HG02623 (cell line): ENCODE data around the gene ARL15.

Experiments used
- ATAC-seq: cut with Tn5 transposase; IDR thresholded peaks from one replicate; pipeline ENCODE4 v1.9.1; 2021; ENCODE audit warnings: moderate library complexity; ENCODE audit not compliant: unreplicated experiment

ARL15 gene

DNA sequence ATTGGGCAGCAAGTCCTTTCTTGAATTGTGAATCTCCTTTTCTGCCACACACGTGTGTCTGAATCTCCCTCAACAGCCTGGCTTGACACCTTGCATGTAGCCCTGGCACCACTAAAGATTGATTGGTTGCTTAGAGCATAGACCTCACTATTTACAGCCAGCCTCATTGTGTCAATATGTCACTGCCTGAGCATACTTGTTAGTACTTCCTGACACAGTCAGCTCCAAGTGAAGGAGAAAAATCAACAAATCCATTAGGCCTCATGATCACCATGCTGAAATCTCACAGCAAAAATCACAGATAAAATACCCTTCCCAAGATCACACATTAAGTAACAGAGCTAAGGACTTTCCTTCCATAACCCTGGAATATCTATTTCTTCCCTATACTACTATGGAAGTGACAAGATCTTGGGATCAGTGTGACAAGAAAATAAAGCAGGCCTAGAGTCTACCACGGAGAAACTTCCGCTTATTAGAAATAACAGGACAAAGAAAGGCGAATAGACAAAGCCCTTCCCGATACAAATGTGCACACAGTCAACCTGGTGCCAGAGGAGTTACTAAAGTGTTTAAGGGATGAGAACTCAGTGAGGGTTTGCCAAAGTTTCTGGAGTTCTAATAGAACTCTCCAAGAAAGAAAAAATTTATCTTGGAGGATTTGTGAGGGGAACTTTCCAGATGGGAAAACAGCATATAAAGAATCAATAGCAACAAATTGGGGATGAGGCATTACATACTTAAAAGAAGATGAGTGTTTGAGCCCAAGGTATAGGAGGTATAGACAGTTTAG is 5.6 kb upstream of the ARL15 start:
- ATAC-seq: no peak

DNA sequence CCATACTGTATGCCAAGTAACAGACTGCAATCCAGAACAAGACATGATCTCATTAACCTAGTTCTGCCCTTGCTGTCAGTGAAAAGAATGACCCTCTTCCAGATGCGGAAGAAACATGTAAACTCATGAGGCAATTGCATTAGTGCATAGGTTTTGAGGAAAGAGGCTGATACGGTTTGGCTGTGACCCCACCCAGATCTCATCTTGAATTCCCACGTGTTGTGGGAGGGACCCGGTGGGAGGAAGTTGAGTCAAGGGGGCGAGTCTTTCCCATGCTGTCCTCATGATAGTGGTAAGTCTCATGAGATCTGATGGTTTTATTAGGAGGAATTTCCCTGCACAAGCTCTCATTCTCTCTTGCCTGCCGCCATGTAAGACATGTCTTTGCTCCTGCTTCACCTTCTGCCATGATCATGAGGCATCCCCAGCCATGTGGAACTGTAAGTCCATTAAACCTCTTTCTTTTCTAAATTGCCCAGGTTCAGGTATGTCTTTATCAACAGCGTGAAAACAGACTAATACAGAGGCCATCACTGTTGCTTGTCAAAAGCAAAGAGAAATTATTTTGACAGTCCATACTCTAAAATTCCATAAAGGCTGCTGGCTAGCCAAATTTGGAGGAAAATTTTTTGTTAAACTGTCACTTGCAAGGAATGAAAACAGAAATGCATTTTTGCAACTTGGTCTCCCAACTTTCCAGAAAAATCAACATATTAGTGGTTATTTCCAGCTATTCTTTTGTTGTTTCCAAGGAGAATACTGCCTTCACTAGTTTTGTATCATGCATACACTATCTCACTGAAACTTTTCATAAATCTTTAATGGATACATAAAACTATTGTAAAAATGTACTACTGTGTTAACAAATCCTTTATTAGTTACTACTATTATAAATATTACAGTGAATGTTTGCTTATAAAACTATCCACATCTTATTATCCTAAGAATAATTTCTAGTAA is 3.2 kb upstream of the ARL15 start:
- ATAC-seq: no peak

DNA sequence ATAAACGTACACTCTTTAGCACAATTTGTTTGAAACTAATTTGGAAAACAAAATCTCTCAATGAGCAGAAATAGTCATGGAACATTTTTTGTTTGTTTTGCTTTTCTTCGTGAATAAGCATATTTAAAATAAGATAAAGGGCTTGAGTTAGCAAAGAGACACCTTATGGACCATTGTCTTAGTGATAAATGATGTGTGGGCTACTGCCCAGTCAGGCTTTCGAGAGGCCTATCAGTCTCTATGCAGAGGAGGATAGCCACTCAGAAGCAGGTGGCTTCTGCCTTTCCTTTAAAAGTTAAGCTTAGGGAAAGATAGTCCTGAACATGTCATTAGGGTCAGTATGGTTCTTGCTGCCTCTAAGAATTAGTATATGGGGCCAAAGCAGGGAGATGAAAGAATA is 2.1 kb upstream of the ARL15 start:
- no peak for ATAC-seq

DNA sequence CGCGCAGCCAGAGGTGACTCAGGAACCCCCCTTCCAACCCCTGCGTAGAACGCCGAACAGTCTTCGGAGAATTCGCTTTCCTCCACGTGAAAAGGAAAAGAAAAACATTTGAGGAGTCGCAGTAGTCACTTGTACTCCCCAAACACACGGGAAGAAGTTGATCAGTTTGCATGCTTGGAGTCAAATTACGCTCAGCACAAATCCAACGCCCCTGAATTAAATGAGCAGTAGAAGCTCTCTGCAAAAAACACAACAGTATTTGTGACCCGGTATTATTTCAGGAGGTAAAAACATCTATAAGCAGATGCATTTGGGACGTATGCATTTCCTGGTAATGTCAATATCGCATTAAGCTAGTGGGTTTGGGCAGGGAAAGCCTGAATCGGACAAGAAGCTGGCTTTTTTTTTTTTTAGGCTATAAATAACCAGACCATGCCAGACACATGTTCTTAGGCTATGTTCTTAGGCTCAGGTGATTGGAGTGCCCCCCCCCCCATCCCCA is 854 bp upstream of the ARL15 start:
- ATAC-seq: no peak

- peak; percentile 13 for ATAC-seq
Observed at GRCh38 chr5:54309691-54310432, 511 bp downstream of the ARL15 start.

- ATAC-seq: no peak
Observed at GRCh38 chr5:54309276-54309675, 1.1 kb downstream of the ARL15 start.

GRCh38 chr5:54307583-54307982 is 2.8 kb downstream of the ARL15 start:
- no peak for ATAC-seq

- ATAC-seq: no peak
Observed at GRCh38 chr5:54306893-54307292, 3.5 kb downstream of the ARL15 start.

DNA sequence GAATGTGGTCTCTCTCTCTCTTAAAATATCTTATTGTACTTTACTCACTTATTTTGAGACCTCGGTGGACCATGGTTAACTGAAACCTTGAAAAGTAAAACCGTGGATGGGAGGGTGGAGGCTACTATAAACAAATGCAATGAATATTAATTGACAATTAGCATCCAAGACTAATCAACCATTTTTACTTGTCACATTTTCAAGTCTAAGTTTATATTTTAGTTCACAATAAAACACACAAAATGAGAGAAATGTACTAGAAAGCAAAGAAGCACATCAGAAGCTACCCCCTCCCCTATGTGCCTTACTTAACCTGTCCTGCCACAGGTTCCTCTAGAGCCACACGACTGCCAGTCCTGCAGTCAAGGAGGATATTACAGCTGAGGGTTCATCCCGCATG is 4.6 kb downstream of the ARL15 start:
- ATAC-seq: no peak

DNA sequence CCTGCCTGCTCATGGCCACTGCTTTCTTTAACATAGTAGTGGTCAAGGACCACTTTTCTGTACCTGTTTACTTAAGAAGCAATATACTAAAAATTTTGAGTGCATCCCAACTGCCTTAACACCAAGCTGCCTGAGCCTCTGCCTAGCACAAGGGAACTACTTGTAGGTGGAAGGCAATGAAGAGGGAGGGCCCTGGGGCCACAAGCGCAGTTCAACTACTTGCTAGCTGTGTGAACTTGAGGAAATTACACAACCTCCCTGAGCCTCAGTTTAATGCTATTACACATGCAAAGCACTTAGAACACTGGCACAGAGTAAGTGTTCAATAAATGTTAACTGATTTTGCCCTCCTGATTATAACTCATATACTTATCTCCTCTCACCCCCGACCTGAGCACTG is 6.3 kb downstream of the ARL15 start:
- no peak for ATAC-seq

DNA sequence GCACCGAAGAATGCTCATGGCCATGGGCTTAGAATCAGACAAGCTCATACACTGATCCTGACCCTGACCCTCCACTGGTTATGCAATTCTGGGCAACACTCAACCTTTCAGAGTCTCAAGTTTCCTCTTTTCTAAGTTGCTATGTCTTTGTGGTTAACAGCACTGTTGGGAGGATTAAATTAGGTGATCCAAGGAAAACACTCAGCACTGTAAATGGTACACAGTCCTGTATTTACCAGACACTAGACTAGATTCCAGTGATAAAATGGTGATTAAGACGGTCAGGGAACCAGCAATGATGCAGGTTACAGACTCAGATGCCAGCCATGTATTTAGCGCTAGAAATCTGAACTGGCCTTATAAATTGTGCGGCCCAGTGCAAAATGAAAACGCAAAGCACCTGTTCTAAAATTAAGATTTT is 8.1 kb downstream of the ARL15 start:
- no peak for ATAC-seq

- ATAC-seq: no peak
Observed at GRCh38 chr5:54301849-54302248, 8.5 kb downstream of the ARL15 start.

DNA sequence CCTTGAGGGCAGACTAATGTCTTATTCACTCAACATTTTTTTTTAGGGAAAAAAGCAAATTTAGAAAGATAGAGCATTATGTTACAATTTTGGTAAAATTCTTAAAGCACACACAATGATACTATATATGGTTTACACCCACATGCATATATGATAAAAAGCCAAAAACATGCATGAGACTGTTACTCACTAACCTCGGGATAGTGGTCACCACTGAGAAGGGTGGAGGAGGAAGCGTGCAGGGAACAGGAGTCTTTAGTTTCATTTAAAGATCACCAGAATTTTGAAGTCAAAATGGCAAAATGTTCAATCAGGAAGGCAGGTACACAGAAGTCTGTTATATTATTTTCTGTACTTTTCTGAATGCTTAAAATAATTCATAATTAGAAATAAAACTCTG is 9.2 kb downstream of the ARL15 start:
- ATAC-seq: no peak

GRCh38 chr5:54298947-54299346 is 11.4 kb downstream of the ARL15 start:
- no peak for ATAC-seq

GRCh38 chr5:54296386-54296785 is 14.0 kb downstream of the ARL15 start:
- no peak for ATAC-seq

DNA sequence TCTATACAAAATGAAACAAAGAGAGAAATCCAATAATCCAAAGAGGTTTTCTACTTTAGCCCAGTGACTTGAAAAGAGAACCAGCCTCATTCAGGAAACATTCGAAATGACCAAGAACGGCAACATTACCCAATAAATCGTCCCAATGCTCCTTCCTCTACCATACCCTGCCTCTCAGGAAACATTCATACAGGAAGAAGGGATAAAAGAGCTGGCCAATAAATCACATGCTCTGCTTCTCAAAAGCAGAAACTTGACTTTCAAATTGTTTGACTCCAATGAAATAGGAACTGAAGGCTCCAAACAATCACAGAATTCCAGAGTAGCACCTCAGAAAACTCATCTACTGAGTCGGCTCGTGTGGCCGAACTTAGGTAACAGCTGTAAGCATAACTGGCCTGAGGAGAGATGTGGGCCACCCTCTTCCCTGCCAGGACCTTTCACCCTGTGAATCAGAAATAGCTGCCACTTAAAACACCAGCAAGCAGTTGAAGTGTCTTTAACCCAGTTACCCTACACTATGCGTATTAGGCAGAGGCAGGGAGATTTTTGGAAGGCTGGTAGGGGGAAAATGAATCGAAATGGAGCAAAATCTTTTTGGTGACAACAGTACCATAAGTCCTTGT is 14.6 kb downstream of the ARL15 start:
- no peak for ATAC-seq

GRCh38 chr5:54294097-54294667 is 16.2 kb downstream of the ARL15 start:
- no peak for ATAC-seq

DNA sequence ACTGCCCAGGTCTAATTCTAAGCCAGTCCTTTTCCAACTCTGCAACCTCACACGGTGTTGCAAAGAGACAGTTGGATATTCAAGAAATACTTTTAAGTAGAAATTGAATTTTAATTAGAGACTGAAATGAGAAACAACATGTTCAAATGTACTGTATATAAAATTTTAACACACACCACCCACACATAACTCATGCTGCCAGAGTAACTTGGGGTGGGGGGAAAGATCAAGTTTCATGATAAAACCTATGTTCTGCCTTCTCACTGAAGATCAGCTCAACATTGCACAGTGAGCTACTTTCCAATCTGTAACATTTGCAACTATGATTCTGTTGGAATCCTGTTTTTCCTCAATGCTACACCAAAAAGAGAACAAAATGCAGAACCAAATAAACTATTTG is 17.5 kb downstream of the ARL15 start:
- no peak for ATAC-seq

GRCh38 chr5:54291498-54291897 is 18.9 kb downstream of the ARL15 start:
- no peak for ATAC-seq

GRCh38 chr5:54289769-54290168 is 20.6 kb downstream of the ARL15 start:
- no peak for ATAC-seq
